LNCaP clone FGC (cell line): Measurements from ENCODE around the gene EYA3.

Experiments
- DNase-seq: peaks from one replicate; pipeline ENCODE4 v3.0.0-alpha.2; 2011; ENCODE audit warnings: low read depth
- H3K4me3 ChIP-seq: 2 replicates; pipeline ENCODE4 v1.5.1; 2011; ENCODE audit warnings: mild to moderate bottlenecking, low read depth, low read length, control low read depth
- CTCF ChIP-seq: IDR thresholded peaks from 2 replicates; pipeline ENCODE4 v1.5.1; 2012; ENCODE audit warnings: mild to moderate bottlenecking; ENCODE audit not compliant: control insufficient read depth, insufficient read depth; ENCODE audit errors: extremely low read depth

The EYA3 gene

GRCh38 chr1:28112388-28113241, 24.2 kb upstream of the EYA3 start:
- DNase-seq = no peak
- no peak; the same call in 1 of the 2 replicates for TF ChIP-seq CTCF
- H3K4me3 ChIP-seq = no peak overlapping the region

GRCh38 chr1:28111157-28111556, 22.7 kb upstream of the EYA3 start:
- TF ChIP-seq CTCF = no peak
- no peak for DNase-seq
- H3K4me3 ChIP-seq = no peak overlapping the region

- DNase-seq = no peak
- no peak for TF ChIP-seq CTCF
- no peak overlapping the region for H3K4me3 ChIP-seq
Measured at GRCh38 chr1:28110555-28110954, 22.1 kb upstream of the EYA3 start.

GRCh38 chr1:28109639-28110038, 21.2 kb upstream of the EYA3 start:
- DNase-seq = no peak
- no peak overlapping the region for H3K4me3 ChIP-seq
- TF ChIP-seq CTCF = no peak

GRCh38 chr1:28108001-28108400, 19.6 kb upstream of the EYA3 start:
- DNase-seq = no peak
- no peak for TF ChIP-seq CTCF
- H3K4me3 ChIP-seq = no peak overlapping the region

GRCh38 chr1:28104866-28105467, 16.6 kb upstream of the EYA3 start:
- no peak overlapping the region for H3K4me3 ChIP-seq
- TF ChIP-seq CTCF = no peak
- no peak for DNase-seq
